ENCODE measurements around the gene CDC20. TPM values are rescaled to one million over a fixed set of nuclear protein-coding genes. Genes with fewer than 3 reads are reported as not detected.

Gene CDC20
- total and polyA plus RNA-seq, 10 of the 15 experiments (the other 5 are each of a cell fraction or from before 2014, with no cell fraction given), result 36.3 to 347 (median 150) TPM

- TF ChIP-seq, protein P1, sequence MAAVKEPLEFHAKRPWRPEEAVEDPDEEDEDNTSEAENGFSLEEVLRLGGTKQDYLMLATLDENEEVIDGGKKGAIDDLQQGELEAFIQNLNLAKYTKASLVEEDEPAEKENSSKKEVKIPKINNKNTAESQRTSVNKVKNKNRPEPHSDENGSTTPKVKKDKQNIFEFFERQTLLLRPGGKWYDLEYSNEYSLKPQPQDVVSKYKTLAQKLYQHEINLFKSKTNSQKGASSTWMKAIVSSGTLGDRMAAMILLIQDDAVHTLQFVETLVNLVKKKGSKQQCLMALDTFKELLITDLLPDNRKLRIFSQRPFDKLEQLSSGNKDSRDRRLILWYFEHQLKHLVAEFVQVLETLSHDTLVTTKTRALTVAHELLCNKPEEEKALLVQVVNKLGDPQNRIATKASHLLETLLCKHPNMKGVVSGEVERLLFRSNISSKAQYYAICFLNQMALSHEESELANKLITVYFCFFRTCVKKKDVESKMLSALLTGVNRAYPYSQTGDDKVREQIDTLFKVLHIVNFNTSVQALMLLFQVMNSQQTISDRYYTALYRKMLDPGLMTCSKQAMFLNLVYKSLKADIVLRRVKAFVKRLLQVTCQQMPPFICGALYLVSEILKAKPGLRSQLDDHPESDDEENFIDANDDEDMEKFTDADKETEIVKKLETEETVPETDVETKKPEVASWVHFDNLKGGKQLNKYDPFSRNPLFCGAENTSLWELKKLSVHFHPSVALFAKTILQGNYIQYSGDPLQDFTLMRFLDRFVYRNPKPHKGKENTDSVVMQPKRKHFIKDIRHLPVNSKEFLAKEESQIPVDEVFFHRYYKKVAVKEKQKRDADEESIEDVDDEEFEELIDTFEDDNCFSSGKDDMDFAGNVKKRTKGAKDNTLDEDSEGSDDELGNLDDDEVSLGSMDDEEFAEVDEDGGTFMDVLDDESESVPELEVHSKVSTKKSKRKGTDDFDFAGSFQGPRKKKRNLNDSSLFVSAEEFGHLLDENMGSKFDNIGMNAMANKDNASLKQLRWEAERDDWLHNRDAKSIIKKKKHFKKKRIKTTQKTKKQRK (IDR thresholded peaks at IDR 0.05; ENCODE audit: low read depth, low read length), result no peak
- no peak for TF ChIP-seq CHD2 (IDR thresholded peaks at IDR 0.05; ENCODE audit: borderline replicate concordance, low read depth, low read length)
- TF ChIP-seq, protein P2, sequence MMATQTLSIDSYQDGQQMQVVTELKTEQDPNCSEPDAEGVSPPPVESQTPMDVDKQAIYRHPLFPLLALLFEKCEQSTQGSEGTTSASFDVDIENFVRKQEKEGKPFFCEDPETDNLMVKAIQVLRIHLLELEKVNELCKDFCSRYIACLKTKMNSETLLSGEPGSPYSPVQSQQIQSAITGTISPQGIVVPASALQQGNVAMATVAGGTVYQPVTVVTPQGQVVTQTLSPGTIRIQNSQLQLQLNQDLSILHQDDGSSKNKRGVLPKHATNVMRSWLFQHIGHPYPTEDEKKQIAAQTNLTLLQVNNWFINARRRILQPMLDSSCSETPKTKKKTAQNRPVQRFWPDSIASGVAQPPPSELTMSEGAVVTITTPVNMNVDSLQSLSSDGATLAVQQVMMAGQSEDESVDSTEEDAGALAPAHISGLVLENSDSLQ (IDR thresholded peaks at IDR 0.05), result no peak
- no peak for TF ChIP-seq SRF (IDR thresholded peaks at IDR 0.05; ENCODE audit: low read depth in 2 of 2, low read length in 2 of 2)
Measured at GRCh38 chr1:43386676-43387075, 27.9 kb downstream of the CDC20 start (continued).

DNA sequence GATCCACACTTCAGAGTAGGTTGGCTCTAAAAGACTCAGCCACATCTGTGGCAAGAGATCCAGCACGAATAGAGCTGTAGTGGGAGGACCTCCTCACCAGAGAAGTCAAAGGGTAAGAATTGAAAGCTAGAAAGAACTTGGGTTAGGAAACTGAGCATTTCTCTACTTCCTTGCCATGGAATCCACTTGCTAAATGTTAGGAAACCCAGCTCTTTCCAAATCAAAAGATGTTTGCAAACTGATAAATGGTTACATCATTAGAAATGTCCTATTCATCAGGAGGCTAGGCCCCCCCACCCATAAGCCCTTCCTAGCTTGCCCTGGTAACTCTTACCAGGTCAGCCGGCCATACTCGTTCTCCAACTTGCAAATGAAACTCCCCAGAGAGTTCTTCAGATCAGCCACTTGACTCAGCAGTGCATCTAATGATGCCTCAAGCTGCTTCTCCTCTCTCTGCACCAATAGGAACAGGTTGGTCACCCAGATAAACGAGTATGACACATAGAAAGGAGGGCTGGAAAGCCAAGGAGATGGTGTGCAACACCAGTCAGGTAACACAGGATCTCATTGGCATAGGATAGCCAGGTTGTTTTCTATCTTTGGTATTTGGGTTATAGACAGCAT, 29.3 kb downstream of the CDC20 start:
- H3K27me3 ChIP-seq (replicated peaks in 1 of 2; ENCODE audit: control insufficient read depth in 2 of 2, insufficient read depth in 2 of 2, low read length in 1 of 2), result no peaks in the 10 kb centered on the region
- H3K4me3 ChIP-seq, result peak overlapping the region; percentile 87
- H3K36me3 ChIP-seq (ENCODE audit: control insufficient read depth in 2 of 2, insufficient read depth in 2 of 2, low read length in 1 of 2), result peaks cover 3 to 27% of the 10 kb centered on the region in 2 experiments
- CTCF ChIA-PET, result interaction anchor here (1.7 to 3.0 kb wide), 3 partner anchors 11 to 149 kb away, joined by 5 to 14 read pairs (median 7); no protein-coding TSS in a partner anchor
- WGBS (ENCODE audit: insufficient coverage, insufficient replicate concordance, low lambda C conversion rate, missing lambda C conversion rate), result 23% methylated on average over 4 of the region's 4 CpGs
- peaks cover 18% of the 10 kb centered on the region for H3K4me1 ChIP-seq (ENCODE audit: control insufficient read depth, insufficient read depth, low read length)
- FAIRE-seq (no peak), ATAC-seq (peak; percentile 6; the same call in 1 of the 3 replicates), DNase-seq (ENCODE audit: low read depth, low spot score) (no peak)
- peaks cover 43% of the 10 kb centered on the region for H3K79me2 ChIP-seq (ENCODE audit: control insufficient read depth, insufficient read depth, low read length)
- no peaks in the 10 kb centered on the region for H3K9me3 ChIP-seq (replicated peaks; ENCODE audit: control insufficient read depth, insufficient read depth, low read length)
- no peaks in the 10 kb centered on the region; the same call in 1 of the 2 replicates for H4K20me1 ChIP-seq (ENCODE audit: control insufficient read depth, insufficient read depth)
- H3K27ac ChIP-seq (ENCODE audit: control insufficient read depth, insufficient read depth), result peak overlapping the region; percentile 35; the same call in 1 of the 2 replicates
- H3K9ac ChIP-seq (ENCODE audit: control insufficient read depth, insufficient read depth, low read length), result peak overlapping the region; percentile 78; the same call in 1 of the 2 replicates
- BruUV-seq (replicated peaks), result no TSS peak
- TF ChIP-seq SMAD5 (IDR thresholded peaks at IDR 0.05; ENCODE audit: low read depth) (no peak), MEF2B (IDR thresholded peaks at IDR 0.05; ENCODE audit: partially characterized antibody, poor library complexity, severe bottlenecking) (peak; percentile 24), NFYB (IDR thresholded peaks at IDR 0.05; ENCODE audit: insufficient read depth, low read depth, low read length) (peak; percentile 64; the same call in 1 of the 2 replicates), CHD2 (IDR thresholded peaks at IDR 0.05; ENCODE audit: borderline replicate concordance, low read depth, low read length) (no peak)
- POLR2A ChIA-PET, result interaction anchor here (0.6 to 4.5 kb wide), 5 partner anchors 10 to 30 kb away, joined by 3 to 15 read pairs (median 5); partner anchors contain the start of genes CDC20 and ELOVL1
- H3K4me2 ChIP-seq (ENCODE audit: control insufficient read depth, insufficient read depth), result peak overlapping the region; percentile 93
- intact Hi-C loops (cut with micrococcal nuclease; ENCODE audit: unreplicated experiment) (loop anchor here (2.0 kb wide), 1 partner anchor 19 kb away; the partner anchor contains the start of gene ELOVL1), in situ Hi-C loops (cut with MboI) (no loop called here)
- no peak overlapping the region for H2AFZ ChIP-seq (ENCODE audit: control insufficient read depth, low read depth, low read length)
- RAD21 ChIA-PET (ENCODE audit: unreplicated experiment), result interaction anchor here (1.3 to 3.4 kb wide), 3 partner anchors 12 to 149 kb away, joined by 4 to 19 read pairs (median 9); partner anchors contain the start of gene CDC20
- SMC1A ChIA-PET (ENCODE audit: uncharacterized antibody, unreplicated experiment), result interaction anchor here (0.9 to 3.3 kb wide), 3 partner anchors 11 to 149 kb away, joined by 3 to 14 read pairs (median 14); no protein-coding TSS in a partner anchor

Data from GM12878 (cell line).